Common myeloid progenitor, CD34-positive (primary cell): Measurements from ENCODE around the gene CEP112.

Experiments used
- CTCF ChIA-PET: fragments of 350-600 bp; sonication (Branson Sonifier 250); formaldehyde crosslinking; loops from one replicate; lab custom pipeline; 2021; ENCODE audit warnings: antibody characterized with exemption; lab: Charles Lee
- POLR2A ChIA-PET: fragments of 350-600 bp; sonication (Branson Sonifier 250); formaldehyde crosslinking; loops from one replicate; lab custom pipeline; 2021; ENCODE audit warnings: antibody characterized with exemption; lab: Charles Lee
- DNase-seq, 3 donors: peaks; one replicate each; pipeline versions ENCODE4 v3.0.0 to v3.0.0-alpha.2; 2013
- H3K27ac ChIP-seq, 2 experiments: 1 replicate in 1 of 2; 2 replicates in 1 of 2; pipeline ENCODE4 v1.7.0; 2013; ENCODE audit warnings: inconsistent platforms in 2 of 2, low read length in 2 of 2, mild to moderate bottlenecking in 2 of 2, low read depth in 1 of 2, moderate library complexity in 1 of 2; ENCODE audit not compliant: severe bottlenecking in 2 of 2, insufficient read depth in 1 of 2, poor library complexity in 1 of 2
- H3K27me3 ChIP-seq, 5 experiments: replicated peaks in 2 of 5; 1 replicate in 3 of 5; 2 replicates in 2 of 5; pipeline versions ENCODE4 v1.6.1 to v1.7.0; 2013; ENCODE audit warnings: low read length in 4 of 5, mild to moderate bottlenecking in 2 of 5, moderate library complexity in 2 of 5, inconsistent platforms in 1 of 5; ENCODE audit not compliant: insufficient read depth in 5 of 5, control insufficient read depth in 4 of 5
- H3K36me3 ChIP-seq, 4 experiments: 1 replicate in 2 of 4; 2 replicates in 2 of 4; pipeline versions ENCODE4 v1.6.1 to v1.7.0; 2013; ENCODE audit warnings: low read length in 3 of 4, control low read depth in 1 of 4, mild to moderate bottlenecking in 1 of 4; ENCODE audit not compliant: control insufficient read depth in 4 of 4, insufficient read depth in 4 of 4
- H3K4me1 ChIP-seq, 4 experiments: 1 replicate in 3 of 4; 2 replicates in 1 of 4; pipeline versions ENCODE4 v1.6.1 to v1.7.1; 2013; ENCODE audit warnings: low read length in 3 of 4, mild to moderate bottlenecking in 3 of 4, control low read depth in 1 of 4, inconsistent platforms in 1 of 4, moderate library complexity in 1 of 4; ENCODE audit not compliant: control insufficient read depth in 4 of 4, insufficient read depth in 4 of 4; ENCODE audit errors: control extremely low read depth in 1 of 4
- H3K4me3 ChIP-seq, 7 experiments: 1 replicate in 4 of 7; 2 replicates in 3 of 7; pipeline versions ENCODE4 v1.5.1 to v1.7.0; 2013; ENCODE audit warnings: mild to moderate bottlenecking in 7 of 7, low read length in 6 of 7, moderate library complexity in 6 of 7, inconsistent platforms in 2 of 7, low read depth in 2 of 7, control low read depth in 1 of 7; ENCODE audit not compliant: insufficient read depth in 4 of 7, control insufficient read depth in 1 of 7; ENCODE audit errors: extremely low read depth in 1 of 7
- H3K9me3 ChIP-seq, 5 experiments: 1 replicate in 4 of 5; 2 replicates in 1 of 5; pipeline versions ENCODE4 v1.6.1 to v1.7.1; 2013; ENCODE audit warnings: low read length in 4 of 5, mild to moderate bottlenecking in 2 of 5, inconsistent platforms in 1 of 5, low read depth in 1 of 5, moderate library complexity in 1 of 5; ENCODE audit not compliant: control insufficient read depth in 4 of 5, insufficient read depth in 2 of 5; ENCODE audit errors: control extremely low read depth in 1 of 5
- WGBS: methylation state at CpG from one replicate; pipeline ENCODE4 v1.1.5; 2013; ENCODE audit not compliant: insufficient coverage; 5-methylcytosine and 5-hydroxymethylcytosine counted together

The CEP112 gene

GRCh38 chr17:66230922-66231591 is 39.1 kb upstream of the CEP112 start:
- CTCF ChIA-PET = interaction anchor here (1.2 kb wide), 1 partner anchor 36 kb away, joined by 3 read pairs; no protein-coding TSS in a partner anchor
- Histone ChIP-seq H3K27me3 (peaks cover 0 to 5% (median 0%) of the 10 kb centered on the region in 5 experiments), H3K4me3 (no peak overlapping the region), H3K27ac (no peak overlapping the region), H3K4me1 (no peaks in the 10 kb centered on the region), H3K36me3 (no peaks in the 10 kb centered on the region), H3K9me3 (no peaks in the 10 kb centered on the region)
- no peak for DNase-seq
- WGBS = 91% methylated on average over 4 of the region's 4 CpGs
- POLR2A ChIA-PET = no interaction called here

DNA sequence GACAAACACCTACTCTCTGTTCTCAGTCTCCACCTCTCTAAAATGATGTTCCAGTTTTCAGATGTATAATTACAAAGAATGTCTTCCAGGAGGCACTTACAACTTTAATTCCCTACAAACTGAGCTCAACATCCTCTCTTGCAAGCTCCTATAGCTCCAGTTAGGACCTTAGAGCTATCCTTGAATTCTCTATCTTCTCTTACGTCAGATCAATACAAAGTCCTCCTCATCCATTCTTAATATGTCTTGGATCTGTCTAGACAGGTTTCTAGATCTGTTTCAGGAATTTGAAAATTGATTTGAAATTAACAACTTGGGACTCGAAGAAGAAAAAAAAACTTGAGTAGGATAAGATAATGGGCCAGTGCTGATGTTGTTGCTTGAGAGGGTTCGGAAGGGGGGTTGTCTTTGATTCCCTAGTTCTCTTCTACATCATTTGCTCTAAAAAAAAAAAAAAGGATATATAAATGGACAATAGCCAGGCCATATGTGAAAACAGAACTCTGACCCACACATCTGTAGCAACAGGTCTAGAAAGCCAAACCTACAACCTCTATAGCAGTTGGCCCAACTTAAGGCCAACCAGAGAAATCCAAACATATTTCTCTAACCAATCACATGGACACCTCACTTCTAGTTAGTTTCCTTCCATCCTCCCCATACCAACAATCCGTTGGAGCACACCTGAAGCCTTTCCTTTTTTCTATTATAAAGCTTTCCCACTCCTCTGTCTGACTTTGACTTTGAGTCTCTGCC is 38.0 kb upstream of the CEP112 start:
- H3K27me3 ChIP-seq = peaks cover 0 to 5% (median 0%) of the 10 kb centered on the region in 5 experiments
- POLR2A ChIA-PET = no interaction called here
- no peak overlapping the region for H3K27ac ChIP-seq
- H3K9me3 ChIP-seq = no peaks in the 10 kb centered on the region
- no peaks in the 10 kb centered on the region for H3K4me1 ChIP-seq
- DNase-seq = no peak
- H3K4me3 ChIP-seq = no peak overlapping the region
- H3K36me3 ChIP-seq = no peaks in the 10 kb centered on the region
- whole genome bisulfite sequencing = 82% methylated on average over 2 of the region's 4 CpGs
- CTCF ChIA-PET = interaction anchor here (1.2 kb wide), 1 partner anchor 35 kb away, joined by 3 read pairs; no protein-coding TSS in a partner anchor

DNA sequence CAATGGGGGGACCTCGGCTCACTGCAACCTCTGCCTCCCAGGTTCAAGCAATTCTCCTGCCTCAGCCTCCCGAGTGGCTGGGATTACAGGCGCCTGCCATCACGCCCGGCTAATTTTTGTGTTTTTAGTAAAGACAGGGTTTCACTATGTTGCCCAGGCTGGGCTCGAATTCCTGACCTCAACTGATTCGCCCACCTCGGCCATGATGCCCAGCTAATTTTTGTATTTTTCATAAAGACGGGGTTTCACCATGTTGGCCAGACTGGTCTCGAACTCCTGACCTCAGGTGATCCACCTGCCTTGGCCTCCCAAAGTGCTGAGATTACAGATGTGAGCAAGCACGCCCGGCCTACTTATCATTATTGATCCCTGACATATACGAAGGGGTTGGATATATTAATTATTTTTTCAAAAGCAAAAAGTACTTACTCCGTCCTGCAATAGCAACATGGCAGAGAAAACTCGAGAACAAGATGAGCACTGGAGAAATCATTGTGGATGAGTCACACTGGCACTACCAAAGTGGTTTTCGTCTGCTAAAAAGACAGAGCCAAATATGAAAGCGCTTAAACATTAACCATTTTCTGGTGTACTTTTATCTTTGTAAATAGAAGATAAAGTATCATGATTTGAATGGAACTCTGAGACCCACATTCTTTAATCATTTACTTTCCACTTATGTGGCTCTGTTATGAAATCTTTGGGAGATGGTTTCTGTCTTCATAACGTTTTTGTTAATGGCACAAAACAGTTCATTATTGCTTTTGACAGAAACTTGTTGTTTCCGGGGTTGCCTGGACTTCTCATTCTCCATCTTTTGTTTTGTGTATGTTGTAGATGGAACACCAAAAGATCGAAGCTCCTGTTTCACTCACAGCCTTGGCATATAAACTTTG is 37.2 kb upstream of the CEP112 start, which contains the start of gene APOH:
APOH (minus strand) TSS at position 529 of the 896 bp plus-strand sequence; CDS start at position 493, 36 bp downstream.
- ChIA-PET CTCF (interaction anchor here (1.2 kb wide), 1 partner anchor 34 kb away, joined by 3 read pairs; no protein-coding TSS in a partner anchor), POLR2A (no interaction called here)
- DNase-seq = no peak
- Histone ChIP-seq H3K36me3 (no peaks in the 10 kb centered on the region), H3K4me3 (no peak within 1 kb of the TSS), H3K4me1 (no peaks in the 10 kb centered on the region), H3K9me3 (no peaks in the 10 kb centered on the region), H3K27me3 (peaks cover 0 to 5% (median 0%) of the 10 kb centered on the region in 5 experiments), H3K27ac (no peak within 1 kb of the TSS)
- 99% methylated on average over 13 of the region's 20 CpGs for WGBS

DNA sequence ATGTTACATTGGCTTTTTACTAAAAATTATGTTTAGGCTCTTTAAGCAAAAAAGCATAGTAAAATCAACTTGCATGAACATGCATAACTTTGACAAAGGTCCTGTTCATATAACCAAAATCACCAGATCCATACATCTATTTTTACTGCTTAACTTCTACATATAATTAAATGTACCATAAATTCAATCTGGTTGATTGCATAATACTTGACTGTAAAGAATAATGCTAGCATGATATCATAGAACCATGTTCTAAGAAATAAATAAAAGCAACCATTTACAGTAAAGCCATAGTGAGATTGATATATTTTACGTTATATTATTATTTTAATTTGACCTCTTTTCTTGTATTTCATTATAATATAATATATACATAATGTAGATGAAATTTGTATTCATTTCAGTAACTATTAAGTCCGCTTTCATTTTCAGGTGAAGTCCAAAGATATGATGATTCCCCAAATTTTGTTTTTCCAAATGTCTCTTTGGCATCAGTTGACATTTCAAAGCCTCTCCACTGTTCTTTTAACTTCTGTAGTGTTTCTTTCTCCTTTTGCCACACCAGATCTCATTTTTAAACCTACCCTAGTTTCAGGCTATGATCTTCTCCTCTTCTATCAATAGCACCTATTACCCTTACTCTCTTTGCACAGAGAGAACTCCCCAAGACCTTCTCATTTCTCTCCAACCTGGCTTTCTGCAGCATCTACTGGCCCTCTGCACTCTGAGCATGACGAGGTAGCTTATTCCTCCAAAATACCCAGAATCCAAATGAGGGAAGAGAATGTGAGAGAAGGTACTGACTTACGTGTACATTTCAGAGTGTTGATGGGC is 35.5 kb upstream of the CEP112 start:
- DNase-seq = no peak
- WGBS = 100% methylated on average over 1 of the region's 4 CpGs
- ChIA-PET CTCF (interaction anchor here (1.3 kb wide), 1 partner anchor 27 kb away, joined by 3 read pairs; no protein-coding TSS in a partner anchor), POLR2A (no interaction called here)
- Histone ChIP-seq H3K9me3 (no peaks in the 10 kb centered on the region), H3K4me1 (no peaks in the 10 kb centered on the region), H3K4me3 (no peak overlapping the region), H3K27me3 (peaks cover 0 to 5% (median 0%) of the 10 kb centered on the region in 5 experiments), H3K36me3 (no peaks in the 10 kb centered on the region), H3K27ac (no peak overlapping the region)

DNA sequence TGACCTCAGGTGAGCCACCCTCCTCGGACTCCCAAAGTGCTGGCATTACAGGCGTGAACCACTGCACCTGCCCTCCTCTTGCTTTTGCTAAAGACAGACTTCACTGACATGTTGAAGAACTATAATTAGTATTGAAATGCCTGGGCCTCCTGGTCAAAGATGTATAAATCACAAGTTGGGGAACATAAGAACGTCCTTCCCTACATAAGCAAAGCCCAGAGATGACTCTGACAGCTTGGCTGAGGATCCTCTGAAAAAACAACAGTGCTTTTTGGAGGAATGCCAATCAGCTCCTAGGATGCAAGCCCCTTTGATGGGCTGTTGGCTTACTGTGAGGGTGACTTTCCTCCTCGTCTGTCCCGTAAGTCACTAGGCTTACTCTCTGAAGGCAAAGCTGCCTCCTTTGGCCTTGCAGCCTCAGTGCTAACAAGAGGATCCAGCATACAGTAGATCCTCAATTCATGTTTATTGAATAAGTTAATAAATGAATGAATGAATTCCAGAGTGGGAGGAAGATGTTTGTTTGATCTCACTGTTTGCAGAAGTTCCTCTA is 30.9 kb upstream of the CEP112 start:
- CTCF ChIA-PET = no interaction called here
- 100% methylated on average over 4 of the region's 5 CpGs for WGBS

More for the DNA sequence above, 30.9 kb upstream of the CEP112 start:
- POLR2A ChIA-PET = no interaction called here
- Histone ChIP-seq H3K4me1 (no peaks in the 10 kb centered on the region), H3K27me3 (peaks cover 0 to 9% (median 0%) of the 10 kb centered on the region in 5 experiments), H3K9me3 (no peaks in the 10 kb centered on the region), H3K36me3 (no peaks in the 10 kb centered on the region), H3K4me3 (no peak overlapping the region), H3K27ac (no peak overlapping the region)
- no peak for DNase-seq
